Neural cell (in vitro differentiated cells): ENCODE results near the gene ANKRD10. TPM values are rescaled to one million over a fixed set of nuclear protein-coding genes. Genes with fewer than 3 reads are reported as not detected.

ENCODE experiments used
- H2AFZ ChIP-seq: fragments of 200-600, 300-800 bp; sonication (generic), shearing (Covaris generic); 2 replicates; pipeline ENCODE4 v1.6.0; 2014; ENCODE audit warnings: low read depth, mild to moderate bottlenecking, antibody characterized with exemption, low read length, moderate library complexity
- H3F3A ChIP-seq: fragments of 200-600 bp; shearing (Covaris generic); 2 replicates; pipeline ENCODE4 v1.6.1; 2016; ENCODE audit warnings: mild to moderate bottlenecking, moderate library complexity, mixed read lengths, antibody characterized with exemption, low read length; ENCODE audit not compliant: insufficient read depth, poor library complexity, severe bottlenecking
- H3K27ac ChIP-seq: fragments of 200-600, 300-800 bp; sonication (generic), shearing (Covaris generic); 2 replicates; pipeline ENCODE4 v1.5.1; 2014; ENCODE audit warnings: mild to moderate bottlenecking, low read length, moderate library complexity
- H3K27me3 ChIP-seq: fragments of 300-800, 200-600 bp; sonication (generic), shearing (Covaris generic); 2 replicates; pipeline ENCODE4 v1.6.0; 2014; ENCODE audit warnings: mild to moderate bottlenecking, low read depth, low read length, moderate library complexity; ENCODE audit not compliant: insufficient read depth
- H3K36me3 ChIP-seq: fragments of 300-800, 200-600 bp; sonication (generic), shearing (Covaris generic); 2 replicates; pipeline ENCODE4 v1.5.1; 2014; ENCODE audit warnings: mild to moderate bottlenecking, antibody characterized with exemption, low read length, moderate library complexity; ENCODE audit not compliant: insufficient read depth
- H3K4me2 ChIP-seq: fragments of 300-800, 200-600 bp; sonication (generic), shearing (Covaris generic); 2 replicates; pipeline ENCODE4 v1.6.0; 2014; ENCODE audit warnings: mild to moderate bottlenecking, low read length
- H3K4me3 ChIP-seq: fragments of 300-800, 200-600 bp; sonication (generic), shearing (Covaris generic); 2 replicates; pipeline ENCODE4 v1.5.1; 2014; ENCODE audit warnings: mild to moderate bottlenecking, low read length, moderate library complexity
- H3K79me2 ChIP-seq: fragments of 200-600 bp; shearing (Covaris generic); replicated peaks from 2 replicates; pipeline ENCODE4 v1.6.0; 2014; ENCODE audit warnings: mild to moderate bottlenecking, low read length, moderate library complexity; ENCODE audit not compliant: insufficient read depth
- H3K9ac ChIP-seq: fragments of 300-800, 200-600 bp; sonication (generic), shearing (Covaris generic); 2 replicates; pipeline ENCODE4 v1.6.1; 2016; ENCODE audit warnings: mild to moderate bottlenecking, low read length, mixed read lengths
- H3K9me2 ChIP-seq: fragments of 200-600 bp; shearing (Covaris generic); 2 replicates; pipeline ENCODE4 v1.6.1; 2016; ENCODE audit warnings: mild to moderate bottlenecking, low read length, mixed read lengths; ENCODE audit not compliant: insufficient read depth
- H3K9me3 ChIP-seq: fragments of 200-600, 300-800 bp; sonication (generic), shearing (Covaris generic); 2 replicates; pipeline ENCODE4 v1.6.1; 2016; ENCODE audit warnings: mild to moderate bottlenecking, mixed run types, low read length, moderate library complexity, mixed read lengths
- H4K20me1 ChIP-seq: fragments of 200-600 bp; shearing (Covaris generic); 2 replicates; pipeline ENCODE4 v1.6.1; 2016; ENCODE audit warnings: mild to moderate bottlenecking, mixed run types; ENCODE audit not compliant: insufficient read depth
- EP300 ChIP-seq: fragments of 450-650 bp; conservative IDR thresholded peaks from 2 replicates; pipeline ENCODE4 v1.6.1; 2014; ENCODE audit warnings: antibody characterized with exemption, mild to moderate bottlenecking, moderate library complexity; ENCODE audit not compliant: poor library complexity, severe bottlenecking
- EZH2 ChIP-seq: fragments of 200-600, 300-800 bp; shearing (Covaris generic), sonication (generic); IDR thresholded peaks from 2 replicates; pipeline ENCODE4 v1.6.1; 2014; ENCODE audit warnings: antibody characterized with exemption, low read length, borderline replicate concordance, mild to moderate bottlenecking; ENCODE audit not compliant: insufficient read depth, poor library complexity, severe bottlenecking
- MXI1 ChIP-seq: fragments of 450-650 bp; conservative IDR thresholded peaks from 2 replicates; pipeline ENCODE4 v1.6.1; 2014; ENCODE audit warnings: antibody characterized with exemption, mild to moderate bottlenecking; ENCODE audit not compliant: poor library complexity, severe bottlenecking
- POLR2AphosphoS5 ChIP-seq: IDR thresholded peaks from 2 replicates; pipeline ENCODE4 v1.6.1; 2012
- RAD21 ChIP-seq: fragments of 450-650 bp; conservative IDR thresholded peaks from 2 replicates; pipeline ENCODE4 v1.6.1; 2014; ENCODE audit warnings: antibody characterized with exemption, mild to moderate bottlenecking, moderate library complexity
- SMC3 ChIP-seq: fragments of 450-650 bp; conservative IDR thresholded peaks from 2 replicates; pipeline ENCODE4 v1.6.1; 2014; ENCODE audit warnings: antibody characterized with exemption, mild to moderate bottlenecking, moderate library complexity; ENCODE audit not compliant: poor library complexity
- TAF1 ChIP-seq: IDR thresholded peaks from 2 replicates; pipeline ENCODE4 v1.6.1; 2012; ENCODE audit warnings: low read depth
- polyA plus RNA-seq: library from polyadenylated mRNA; depleted of rRNA; stranded (reverse); fragments of >200 nt; gene quantifications from 2 replicates; pipeline ENCODE4 v1.2.3, GENCODE V29; 2014
- TF ChIP-seq, protein P1 (sequence below): IDR thresholded peaks from 2 replicates; pipeline ENCODE4 v1.6.1; 2012; ENCODE audit warnings: borderline replicate concordance
- TF ChIP-seq, protein P2 (sequence below): fragments of 450-650 bp; IDR thresholded peaks from 2 replicates; pipeline ENCODE4 v1.5.1; 2014; ENCODE audit warnings: antibody characterized with exemption, mild to moderate bottlenecking, moderate library complexity; ENCODE audit not compliant: poor library complexity, severe bottlenecking

ANKRD10 gene
- polyA plus RNA-seq, 1 donor from 2014 or later = 564 TPM

- Histone ChIP-seq H3K4me2 (no peak overlapping the region), H3K36me3 (no peaks in the 10 kb centered on the region), H3K9ac (no peak overlapping the region), H3K79me2 (no peaks in the 10 kb centered on the region), H3K27ac (no peak overlapping the region), H2AFZ (no peak overlapping the region), H3F3A (no peaks in the 10 kb centered on the region), H3K9me2 (no peaks in the 10 kb centered on the region), H3K27me3 (no peaks in the 10 kb centered on the region), H4K20me1 (no peaks in the 10 kb centered on the region), H3K4me3 (no peak overlapping the region), H3K9me3 (no peaks in the 10 kb centered on the region)
- TF ChIP-seq RAD21 (no peak), TAF1 (no peak), SMC3 (no peak), EZH2 (no peak), EP300 (no peak), MXI1 (no peak), POLR2AphosphoS5 (no peak)
- TF ChIP-seq, protein P1, sequence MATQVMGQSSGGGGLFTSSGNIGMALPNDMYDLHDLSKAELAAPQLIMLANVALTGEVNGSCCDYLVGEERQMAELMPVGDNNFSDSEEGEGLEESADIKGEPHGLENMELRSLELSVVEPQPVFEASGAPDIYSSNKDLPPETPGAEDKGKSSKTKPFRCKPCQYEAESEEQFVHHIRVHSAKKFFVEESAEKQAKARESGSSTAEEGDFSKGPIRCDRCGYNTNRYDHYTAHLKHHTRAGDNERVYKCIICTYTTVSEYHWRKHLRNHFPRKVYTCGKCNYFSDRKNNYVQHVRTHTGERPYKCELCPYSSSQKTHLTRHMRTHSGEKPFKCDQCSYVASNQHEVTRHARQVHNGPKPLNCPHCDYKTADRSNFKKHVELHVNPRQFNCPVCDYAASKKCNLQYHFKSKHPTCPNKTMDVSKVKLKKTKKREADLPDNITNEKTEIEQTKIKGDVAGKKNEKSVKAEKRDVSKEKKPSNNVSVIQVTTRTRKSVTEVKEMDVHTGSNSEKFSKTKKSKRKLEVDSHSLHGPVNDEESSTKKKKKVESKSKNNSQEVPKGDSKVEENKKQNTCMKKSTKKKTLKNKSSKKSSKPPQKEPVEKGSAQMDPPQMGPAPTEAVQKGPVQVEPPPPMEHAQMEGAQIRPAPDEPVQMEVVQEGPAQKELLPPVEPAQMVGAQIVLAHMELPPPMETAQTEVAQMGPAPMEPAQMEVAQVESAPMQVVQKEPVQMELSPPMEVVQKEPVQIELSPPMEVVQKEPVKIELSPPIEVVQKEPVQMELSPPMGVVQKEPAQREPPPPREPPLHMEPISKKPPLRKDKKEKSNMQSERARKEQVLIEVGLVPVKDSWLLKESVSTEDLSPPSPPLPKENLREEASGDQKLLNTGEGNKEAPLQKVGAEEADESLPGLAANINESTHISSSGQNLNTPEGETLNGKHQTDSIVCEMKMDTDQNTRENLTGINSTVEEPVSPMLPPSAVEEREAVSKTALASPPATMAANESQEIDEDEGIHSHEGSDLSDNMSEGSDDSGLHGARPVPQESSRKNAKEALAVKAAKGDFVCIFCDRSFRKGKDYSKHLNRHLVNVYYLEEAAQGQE = no peak
- TF ChIP-seq, protein P2, sequence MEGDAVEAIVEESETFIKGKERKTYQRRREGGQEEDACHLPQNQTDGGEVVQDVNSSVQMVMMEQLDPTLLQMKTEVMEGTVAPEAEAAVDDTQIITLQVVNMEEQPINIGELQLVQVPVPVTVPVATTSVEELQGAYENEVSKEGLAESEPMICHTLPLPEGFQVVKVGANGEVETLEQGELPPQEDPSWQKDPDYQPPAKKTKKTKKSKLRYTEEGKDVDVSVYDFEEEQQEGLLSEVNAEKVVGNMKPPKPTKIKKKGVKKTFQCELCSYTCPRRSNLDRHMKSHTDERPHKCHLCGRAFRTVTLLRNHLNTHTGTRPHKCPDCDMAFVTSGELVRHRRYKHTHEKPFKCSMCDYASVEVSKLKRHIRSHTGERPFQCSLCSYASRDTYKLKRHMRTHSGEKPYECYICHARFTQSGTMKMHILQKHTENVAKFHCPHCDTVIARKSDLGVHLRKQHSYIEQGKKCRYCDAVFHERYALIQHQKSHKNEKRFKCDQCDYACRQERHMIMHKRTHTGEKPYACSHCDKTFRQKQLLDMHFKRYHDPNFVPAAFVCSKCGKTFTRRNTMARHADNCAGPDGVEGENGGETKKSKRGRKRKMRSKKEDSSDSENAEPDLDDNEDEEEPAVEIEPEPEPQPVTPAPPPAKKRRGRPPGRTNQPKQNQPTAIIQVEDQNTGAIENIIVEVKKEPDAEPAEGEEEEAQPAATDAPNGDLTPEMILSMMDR = no peak
These were observed 45.6 kb downstream of the ANKRD10 start for GRCh38 chr13:110869231-110869804.

- Histone ChIP-seq H4K20me1 (no peaks in the 10 kb centered on the region), H3K9me3 (no peaks in the 10 kb centered on the region), H2AFZ (no peak overlapping the region), H3K4me2 (no peak overlapping the region), H3K9ac (no peak overlapping the region), H3K9me2 (no peaks in the 10 kb centered on the region), H3K79me2 (no peaks in the 10 kb centered on the region), H3K36me3 (no peaks in the 10 kb centered on the region), H3K27ac (no peak overlapping the region), H3K27me3 (no peaks in the 10 kb centered on the region), H3K4me3 (no peak overlapping the region), H3F3A (no peaks in the 10 kb centered on the region)
- TF ChIP-seq TAF1 = no peak
- TF ChIP-seq MXI1 = no peak
- TF ChIP-seq, protein P2 = no peak
- TF ChIP-seq EZH2 = no peak
- no peak for TF ChIP-seq RAD21
- TF ChIP-seq, protein P1 = no peak
- no peak for TF ChIP-seq POLR2AphosphoS5
- TF ChIP-seq EP300 = no peak
- TF ChIP-seq SMC3 = no peak
These were observed 46.1 kb downstream of the ANKRD10 start for GRCh38 chr13:110868720-110869119.
